Left forelimb (tissue), 1 donor: ENCODE results near the gene PAK5.
"Not testable (repeated sequence)": the region's sequence is repeated elsewhere in the genome, so short reads cannot be mapped to it uniquely, and the experiment has no call there.

Source experiments
- DNase-seq: peaks from one replicate; pipeline ENCODE4 v3.0.0-alpha.2; 2018; ENCODE audit warnings: low spot score

PAK5 gene

GRCh38 chr20:9685011-9685410, 153.9 kb downstream of the PAK5 start:
- DNase-seq, result no peak

GRCh38 chr20:9677100-9677623, 161.7 kb downstream of the PAK5 start:
- DNase-seq, result no peak

GRCh38 chr20:9672981-9673380, 165.9 kb downstream of the PAK5 start:
- DNase-seq, result no peak

- DNase-seq, result no peak
Observed at GRCh38 chr20:9672027-9672426, 166.8 kb downstream of the PAK5 start.

GRCh38 chr20:9668381-9668780, 170.5 kb downstream of the PAK5 start:
- no peak for DNase-seq

GRCh38 chr20:9663423-9663822, 175.5 kb downstream of the PAK5 start:
- no peak for DNase-seq

- no peak for DNase-seq
Observed at GRCh38 chr20:9660236-9660868, 178.5 kb downstream of the PAK5 start.

GRCh38 chr20:9647741-9648140, 191.1 kb downstream of the PAK5 start:
- DNase-seq, result no peak

GRCh38 chr20:9646375-9646774, 192.5 kb downstream of the PAK5 start:
- no peak for DNase-seq

- DNase-seq, result no peak
Observed at GRCh38 chr20:9642882-9643281, 196.0 kb downstream of the PAK5 start.

GRCh38 chr20:9641499-9642000, 197.3 kb downstream of the PAK5 start:
- DNase-seq, result not testable (repeated sequence)

- no peak for DNase-seq
Observed at GRCh38 chr20:9637889-9638288, 201.0 kb downstream of the PAK5 start.

GRCh38 chr20:9635750-9636149, 203.1 kb downstream of the PAK5 start:
- no peak for DNase-seq

- no peak for DNase-seq
Observed at GRCh38 chr20:9634327-9634726, 204.5 kb downstream of the PAK5 start.

- DNase-seq, result no peak
Observed at GRCh38 chr20:9632991-9633390, 205.9 kb downstream of the PAK5 start.

- no peak for DNase-seq
Observed at GRCh38 chr20:9632265-9632664, 206.6 kb downstream of the PAK5 start.

- DNase-seq, result no peak
Observed at GRCh38 chr20:9630554-9630953, 208.3 kb downstream of the PAK5 start.

GRCh38 chr20:9629831-9630230, 209.0 kb downstream of the PAK5 start:
- no peak for DNase-seq

GRCh38 chr20:9628589-9628988, 210.3 kb downstream of the PAK5 start:
- DNase-seq, result no peak

- DNase-seq, result no peak
Observed at GRCh38 chr20:9628141-9628540, 210.7 kb downstream of the PAK5 start.

- DNase-seq, result no peak
Observed at GRCh38 chr20:9627219-9627618, 211.7 kb downstream of the PAK5 start.

GRCh38 chr20:9626357-9626756, 212.5 kb downstream of the PAK5 start:
- no peak for DNase-seq

- DNase-seq, result no peak
Observed at GRCh38 chr20:9617940-9618339, 220.9 kb downstream of the PAK5 start.

- no peak for DNase-seq
Observed at GRCh38 chr20:9616833-9617461, 221.9 kb downstream of the PAK5 start.
